IPS-18c (cell line): ENCODE results near the gene SYNPR.

Experiments
- H3K4me3 ChIP-seq: 2 replicates; pipeline ENCODE4 v1.7.0; 2013; ENCODE audit warnings: low read depth, mild to moderate bottlenecking, low read length, moderate library complexity; ENCODE audit not compliant: insufficient read depth
- H3K9me3 ChIP-seq: one replicate; pipeline ENCODE4 v1.6.1; 2013; ENCODE audit warnings: mild to moderate bottlenecking, low read length, moderate library complexity; ENCODE audit not compliant: control insufficient read depth, insufficient read depth

SYNPR gene

DNA sequence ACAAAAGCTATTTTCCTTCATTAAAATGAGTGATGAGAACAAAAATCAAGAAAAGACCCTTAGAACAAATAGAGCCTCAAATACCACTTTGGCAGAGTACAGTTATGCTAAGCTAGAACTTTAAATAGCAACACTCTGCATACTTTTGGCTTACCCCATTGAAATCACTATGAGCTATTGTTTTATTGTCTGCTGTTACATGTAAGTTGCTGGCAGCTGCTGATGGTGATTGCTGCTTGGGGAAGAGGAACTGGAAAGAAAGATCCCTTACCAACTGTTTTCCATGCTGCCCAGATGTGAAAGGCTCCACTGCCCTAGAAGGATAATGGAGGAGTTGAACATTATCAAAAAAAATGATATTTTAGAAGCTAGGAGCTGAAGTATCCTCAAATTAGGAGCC is 135.4 kb downstream of the SYNPR start:
- H3K4me3 ChIP-seq, result no peak overlapping the region
- H3K9me3 ChIP-seq, result no peaks in the 10 kb centered on the region

DNA sequence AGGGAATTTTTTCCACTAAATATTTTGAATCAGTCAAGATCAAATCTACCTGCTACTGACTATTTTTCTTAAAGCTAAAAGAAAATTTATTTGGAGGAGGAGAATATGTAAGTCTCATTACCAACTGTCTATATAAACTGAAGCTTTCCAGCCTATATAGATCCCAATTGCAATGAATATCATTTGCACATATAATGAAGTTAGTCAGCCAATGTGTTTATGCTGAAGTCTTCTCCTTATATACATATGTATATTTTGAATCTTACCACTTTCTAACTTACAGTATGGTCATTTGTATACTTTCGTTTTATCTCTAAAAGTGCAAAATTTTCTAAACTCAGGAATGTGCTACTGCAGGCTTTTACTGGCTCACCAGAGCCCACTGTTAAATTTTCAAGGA is 136.5 kb downstream of the SYNPR start:
- no peaks in the 10 kb centered on the region for H3K9me3 ChIP-seq
- no peak overlapping the region for H3K4me3 ChIP-seq

GRCh38 chr3:63429905-63430304 is 151.8 kb downstream of the SYNPR start:
- Histone ChIP-seq H3K9me3 (no peaks in the 10 kb centered on the region), H3K4me3 (no peak overlapping the region)

DNA sequence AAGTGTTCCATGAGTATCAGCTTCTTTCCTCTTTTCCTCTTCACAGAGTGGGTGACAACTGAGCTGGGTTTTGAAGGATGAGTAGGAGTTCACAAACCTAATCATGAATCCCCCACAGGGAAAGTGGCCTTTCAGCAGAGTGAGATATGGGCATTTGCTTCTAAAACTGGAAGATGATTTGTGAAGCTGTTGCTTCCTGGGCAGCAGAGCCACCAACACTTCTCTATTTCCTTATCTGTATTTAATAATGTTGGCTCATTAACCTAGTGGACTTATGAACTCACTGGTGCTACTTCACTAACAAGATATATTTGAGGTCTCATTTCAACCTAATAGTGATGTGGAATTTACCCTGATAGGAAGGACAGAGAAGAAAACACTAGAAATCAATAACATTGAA is 152.8 kb downstream of the SYNPR start:
- H3K9me3 ChIP-seq, result no peaks in the 10 kb centered on the region
- no peak overlapping the region for H3K4me3 ChIP-seq

DNA sequence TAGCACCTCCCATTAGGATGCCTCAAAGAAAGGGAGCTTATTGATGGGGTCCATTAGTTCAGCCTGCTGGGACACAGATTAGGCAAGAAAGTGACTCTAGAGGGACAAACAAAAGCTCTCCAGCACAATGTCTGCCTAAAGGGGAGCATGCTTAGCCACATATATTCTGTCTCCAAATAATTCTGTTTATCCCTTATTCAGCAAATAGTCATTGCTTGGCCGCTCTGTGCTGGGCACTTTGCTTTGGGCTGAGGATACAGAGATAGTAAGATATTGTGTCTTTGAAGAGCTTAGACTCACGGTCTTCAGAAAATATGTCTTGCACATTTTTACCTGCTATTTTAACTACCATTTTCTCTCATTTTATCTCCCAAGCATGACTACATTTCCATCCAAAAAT is 159.8 kb downstream of the SYNPR start:
- Histone ChIP-seq H3K4me3 (no peak overlapping the region), H3K9me3 (no peaks in the 10 kb centered on the region)

- Histone ChIP-seq H3K9me3 (no peaks in the 10 kb centered on the region), H3K4me3 (no peak overlapping the region)
Measured at GRCh38 chr3:63438826-63439371, 160.8 kb downstream of the SYNPR start.

DNA sequence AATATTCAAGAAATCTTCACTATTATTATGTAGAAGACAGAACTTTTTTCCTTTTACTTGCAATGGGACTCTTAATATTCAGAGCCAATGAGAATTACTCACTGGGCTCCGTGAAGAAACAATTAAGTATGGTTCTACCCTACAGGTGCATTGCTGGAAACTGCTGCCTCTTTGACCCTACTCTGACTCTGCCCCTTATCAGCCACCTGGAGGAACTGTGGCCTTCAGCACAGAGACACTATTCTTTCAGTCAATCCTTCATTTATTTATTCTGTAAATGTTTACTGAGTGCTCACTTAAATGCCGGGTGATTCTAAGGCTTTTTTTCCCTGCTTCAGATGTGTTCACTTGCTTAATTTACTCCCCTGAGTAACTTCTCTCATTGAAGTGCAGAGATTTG is 163.2 kb downstream of the SYNPR start:
- H3K4me3 ChIP-seq, result no peak overlapping the region
- H3K9me3 ChIP-seq, result no peaks in the 10 kb centered on the region

DNA sequence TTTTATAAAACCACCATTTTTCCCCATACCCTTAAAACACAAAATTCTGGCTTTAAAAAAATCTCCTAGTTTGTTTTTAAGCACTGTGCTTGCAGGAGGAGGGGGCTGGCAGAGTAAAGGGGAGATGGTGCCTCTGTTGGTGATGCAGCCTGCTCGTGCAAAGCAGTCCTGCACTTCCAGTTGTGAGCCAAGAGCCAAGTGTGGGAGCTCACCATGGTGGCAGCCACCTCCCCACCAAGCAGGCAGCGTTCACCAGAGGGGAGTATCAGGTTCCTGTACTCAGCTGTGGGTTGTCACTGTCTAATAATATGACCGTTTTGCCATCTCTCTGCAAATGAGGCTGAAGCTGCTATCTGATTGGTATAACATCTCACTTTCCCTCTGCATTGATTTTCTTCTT is 164.8 kb downstream of the SYNPR start:
- H3K4me3 ChIP-seq, result no peak overlapping the region
- no peaks in the 10 kb centered on the region for H3K9me3 ChIP-seq

DNA sequence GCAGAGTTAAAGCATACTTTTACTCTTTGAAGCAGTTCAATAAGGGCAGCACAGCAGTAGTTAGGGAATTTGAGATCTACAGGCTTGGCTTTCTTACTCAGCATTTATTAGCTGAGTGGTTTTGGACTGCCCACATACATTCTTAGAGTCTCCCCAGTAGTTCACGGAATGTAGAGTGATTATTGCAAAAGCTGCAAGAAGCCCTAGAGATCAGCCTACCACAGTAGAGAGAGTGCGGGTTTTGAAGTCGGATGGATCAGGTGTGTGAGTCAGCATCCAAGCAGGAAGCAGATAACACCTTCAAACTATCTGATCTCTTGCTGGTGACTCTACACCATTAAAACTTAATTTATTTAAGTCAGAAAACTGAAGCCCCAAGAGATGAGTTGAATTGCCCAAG is 171.9 kb downstream of the SYNPR start:
- H3K4me3 ChIP-seq, result no peak overlapping the region

DNA sequence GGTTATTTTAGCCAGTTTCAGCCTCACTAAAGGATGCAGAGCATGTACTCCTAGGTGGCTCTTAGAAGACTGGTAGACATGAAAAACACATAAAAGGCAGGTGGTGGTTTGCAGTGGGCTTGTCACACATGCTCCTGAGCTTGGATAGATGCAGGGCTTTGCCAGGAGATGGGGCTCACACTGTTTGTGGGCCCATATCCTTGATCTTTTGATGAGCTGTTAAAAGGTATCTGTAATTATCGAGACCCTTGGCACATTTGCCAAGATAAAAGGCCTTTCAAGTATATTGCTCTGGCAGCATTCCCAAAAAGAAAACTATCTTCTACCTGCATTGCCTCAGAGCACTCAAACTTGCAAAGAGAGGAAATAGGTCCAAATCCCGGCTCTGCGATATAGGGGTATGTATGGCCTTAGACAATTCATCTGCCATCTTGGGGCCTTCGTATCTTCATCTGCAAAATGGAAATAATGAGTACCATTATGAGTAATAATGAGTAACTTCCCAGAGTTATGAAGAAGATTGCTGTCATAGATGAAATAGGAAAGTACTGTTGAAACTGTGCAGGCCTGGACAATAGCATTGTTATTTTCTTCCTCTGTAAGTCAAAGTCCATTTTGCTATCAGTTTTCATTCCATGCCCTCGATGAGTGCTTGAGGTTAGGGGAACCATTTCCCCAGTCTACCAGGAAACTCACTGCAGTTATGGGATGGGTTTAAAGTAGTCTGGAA is 172.7 kb downstream of the SYNPR start:
- Histone ChIP-seq H3K4me3 (no peak overlapping the region), H3K9me3 (peaks cover 2% of the 10 kb centered on the region)

More for the DNA sequence above, 171.9 kb downstream of the SYNPR start:
- H3K9me3 ChIP-seq, result peaks cover 2% of the 10 kb centered on the region

GRCh38 chr3:63456901-63457300 is 178.8 kb downstream of the SYNPR start:
- Histone ChIP-seq H3K9me3 (peaks cover 3% of the 10 kb centered on the region), H3K4me3 (no peak overlapping the region)

- Histone ChIP-seq H3K4me3 (no peak overlapping the region), H3K9me3 (peaks cover 2% of the 10 kb centered on the region)
Measured at GRCh38 chr3:63458405-63458804, 180.3 kb downstream of the SYNPR start.

- no peak overlapping the region for H3K4me3 ChIP-seq
- H3K9me3 ChIP-seq, result peaks cover 2% of the 10 kb centered on the region
Measured at GRCh38 chr3:63462732-63463131, 184.6 kb downstream of the SYNPR start.

DNA sequence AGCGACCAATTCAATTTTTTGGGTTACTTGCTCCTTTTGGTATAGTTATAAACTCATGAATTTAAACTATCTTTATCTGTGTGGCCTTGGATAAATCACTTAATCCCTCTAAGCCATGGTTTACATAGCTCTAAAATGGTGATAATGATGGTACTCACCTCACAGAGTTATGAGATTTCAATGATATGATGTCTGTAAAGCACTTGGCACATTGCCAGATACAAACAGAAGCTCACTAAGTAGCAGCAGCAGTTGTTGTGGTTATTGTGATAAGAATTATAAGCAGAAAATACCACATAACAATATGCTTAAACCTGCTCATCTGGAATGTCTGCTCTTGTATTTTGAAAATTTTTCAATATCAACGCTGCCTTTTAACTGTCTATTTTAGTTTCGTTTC is 189.3 kb downstream of the SYNPR start:
- no peak overlapping the region for H3K4me3 ChIP-seq
- no peaks in the 10 kb centered on the region for H3K9me3 ChIP-seq

DNA sequence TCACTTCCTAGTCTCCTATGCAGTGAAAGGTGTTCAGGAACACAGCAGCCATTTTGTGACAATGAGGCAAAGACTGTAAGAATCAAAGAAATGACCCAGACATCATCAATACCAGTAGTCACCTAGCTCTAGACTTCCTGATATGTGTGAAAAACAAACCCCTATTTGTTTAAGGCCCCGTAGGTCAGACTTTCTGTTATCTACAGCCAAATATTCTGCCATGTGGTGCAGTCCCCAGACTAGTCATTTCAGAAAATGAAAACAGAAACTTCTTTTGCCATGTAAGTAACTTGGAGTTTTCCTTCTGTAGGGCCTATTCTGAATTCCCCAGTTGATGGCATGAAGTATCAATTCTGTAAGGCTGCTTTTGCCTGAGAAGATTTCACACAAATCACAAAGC is 192.6 kb downstream of the SYNPR start:
- H3K9me3 ChIP-seq, result no peaks in the 10 kb centered on the region
- H3K4me3 ChIP-seq, result no peak overlapping the region

DNA sequence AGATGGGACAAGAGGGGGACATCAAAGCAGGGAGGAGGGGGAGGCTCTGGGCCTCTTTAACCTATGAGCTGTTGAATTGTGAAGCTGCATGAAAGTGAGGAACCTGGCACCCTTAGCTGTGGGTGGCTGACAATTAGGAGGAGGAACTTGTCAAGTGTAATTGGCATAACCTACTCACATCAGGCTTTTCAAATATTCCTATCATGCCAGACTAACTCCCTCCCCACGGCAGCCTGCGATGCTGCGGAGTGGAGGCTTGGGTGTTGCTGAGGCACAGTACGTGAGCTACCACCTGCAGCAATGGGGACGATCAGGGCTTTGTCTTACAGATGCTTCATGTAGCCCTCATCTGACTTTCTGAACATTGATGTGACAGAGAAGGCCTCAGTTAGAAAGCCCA is 193.7 kb downstream of the SYNPR start:
- Histone ChIP-seq H3K9me3 (no peaks in the 10 kb centered on the region), H3K4me3 (no peak overlapping the region)

DNA sequence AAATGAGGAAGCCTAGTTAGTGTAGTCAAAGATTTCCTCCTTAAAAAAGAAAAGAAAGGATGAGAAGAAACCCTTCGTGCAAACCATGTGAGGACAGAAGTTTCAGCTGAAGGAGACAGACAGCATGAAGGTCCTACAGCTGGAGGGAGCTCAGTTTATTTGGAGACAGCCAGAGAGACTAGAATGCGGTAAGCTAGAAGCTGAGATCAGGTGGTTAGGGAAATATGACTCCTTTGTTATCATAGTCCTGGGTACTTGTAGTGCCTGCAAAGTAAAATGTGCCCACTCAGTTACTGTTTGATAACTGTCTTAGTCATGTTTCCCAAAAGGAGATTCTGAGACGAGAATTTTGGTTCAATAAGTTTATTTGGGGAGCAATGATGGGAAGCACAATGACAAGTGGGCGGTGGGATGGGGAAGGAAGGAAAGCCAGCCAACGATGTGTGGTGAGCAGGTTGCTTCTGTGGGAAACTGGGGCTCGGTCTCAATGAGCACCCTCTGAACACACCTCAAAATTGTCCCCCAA is 195.6 kb downstream of the SYNPR start:
- no peak overlapping the region for H3K4me3 ChIP-seq
- H3K9me3 ChIP-seq, result no peaks in the 10 kb centered on the region

DNA sequence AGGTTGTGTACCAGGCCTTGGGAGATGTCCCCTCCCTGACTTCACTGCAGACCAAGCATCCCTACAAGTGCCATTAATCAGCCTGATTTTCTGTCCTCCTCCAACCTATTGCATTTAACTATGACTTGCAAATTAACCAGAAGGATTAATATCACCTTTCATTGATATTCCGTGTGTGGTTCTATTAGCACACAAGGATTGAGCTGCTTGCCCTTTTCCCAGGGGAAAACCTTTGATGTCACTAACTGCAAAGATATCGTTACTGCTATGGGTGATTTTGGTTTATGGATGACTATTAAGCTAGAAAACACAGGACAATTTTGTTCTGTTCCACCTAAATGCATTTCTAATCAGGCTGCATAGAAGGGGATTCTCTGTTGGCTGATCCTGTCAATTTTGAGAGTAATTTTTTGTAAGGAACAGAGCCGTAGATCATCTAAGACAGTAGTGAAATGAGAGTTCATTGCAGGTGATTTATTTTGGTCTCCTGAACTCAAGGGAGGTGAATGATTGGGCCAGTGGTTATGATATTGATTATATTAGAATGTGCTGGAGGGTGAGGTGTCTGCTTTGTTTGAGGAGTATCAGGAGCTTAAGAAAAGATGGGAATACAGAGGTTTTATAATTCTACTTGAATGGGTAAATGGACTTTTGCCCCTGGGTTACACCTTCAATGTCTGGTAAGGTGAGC is 196.9 kb downstream of the SYNPR start:
- H3K9me3 ChIP-seq, result no peaks in the 10 kb centered on the region
- H3K4me3 ChIP-seq, result no peak overlapping the region
